Adrenal gland (tissue), 12 donors: ENCODE data around the gene PCNP. TPM values are rescaled to one million over a fixed set of nuclear protein-coding genes. Genes with fewer than 3 reads are reported as not detected.

Experiments
- DNase-seq, 7 donors: peaks; one replicate each; pipeline ENCODE4 v3.0.0-alpha.2; 2019 to 2020
- H3K27ac ChIP-seq, 5 donors: fragments of 200-600 bp; sonication (generic) in 4 of 5; 1 replicate in 3 of 5; 2 replicates in 2 of 5; pipeline versions ENCODE4 v1.5.1 to v1.8.0; 2016 to 2020; ENCODE audit warnings: mild to moderate bottlenecking in 1 of 5
- H3K27me3 ChIP-seq: fragments of 200-600 bp; 2 replicates; pipeline ENCODE4 v1.8.0; 2021
- H3K36me3 ChIP-seq, 2 donors: fragments of 200-600 bp; replicated peaks in 1 of 2; 1 replicate in 1 of 2; 2 replicates in 1 of 2; pipeline versions ENCODE4 v1.5.1 to v1.8.0; 2018 to 2022
- H3K4me1 ChIP-seq, 2 donors: fragments of 200-600 bp; replicated peaks in 1 of 2; 1 replicate in 1 of 2; 2 replicates in 1 of 2; pipeline versions ENCODE4 v1.5.1 to v1.8.0; 2018 to 2021
- H3K4me3 ChIP-seq, 4 donors: fragments of 200-600 bp; sonication (generic) in 3 of 4; one replicate each; pipeline ENCODE4 v1.5.1; 2016 to 2018
- H3K9me3 ChIP-seq, 3 donors: fragments of 200-600 bp; sonication (generic) in 1 of 3; replicated peaks in 1 of 3; 1 replicate in 2 of 3; 2 replicates in 1 of 3; pipeline versions ENCODE4 v1.5.1 to v1.8.0; 2016 to 2021
- CTCF ChIP-seq, 6 experiments: fragments of 450-650 bp in 4 of 6; fragments of 200-600 bp in 2 of 6; sonication (generic) in 1 of 6; IDR thresholded peaks; 1 replicate in 5 of 6; 2 replicates in 1 of 6; pipeline versions ENCODE4 v1.5.1 to v1.8.0; 2016 to 2021; ENCODE audit warnings: antibody characterized with exemption in 6 of 6, mild to moderate bottlenecking in 2 of 6, moderate library complexity in 1 of 6
- POLR2A ChIP-seq, 2 donors: fragments of 450-650 bp; IDR thresholded peaks; one replicate each; pipeline ENCODE4 v1.6.1; 2017; ENCODE audit warnings: antibody characterized with exemption in 2 of 2, mild to moderate bottlenecking in 2 of 2, moderate library complexity in 1 of 2
- WGBS, 4 donors: extraction: QIAGEN DNeasy Blood & Tissue Kit in 2 of 4; methylation state at CpG; one replicate each; pipeline versions ENCODE4 v1.1.5 to v1.1.7; 2013 to 2017; 5-methylcytosine and 5-hydroxymethylcytosine counted together
- intact Hi-C, 2 donors: fragments of 100-400 bp; cut with DNase I; formaldehyde crosslinking; loops; one replicate each; pipeline versions ENCODE4 v1.14.1 to v1.15.0; 2022 to 2023
- polyA plus RNA-seq, 3 donors: library from polyadenylated mRNA; stranded (reverse); fragments of 200-250 nt in 2 of 3; fragments of 350-450 nt in 1 of 3; fragmentation: Illumina TruSeq in 1 of 3; extraction: RNeasy Lipid Tissue Mini Kit (QIAGEN cat#74804) in 1 of 3; gene quantifications; one replicate each; pipeline ENCODE4 v1.2.3, GENCODE V29; 2013 to 2014
- total RNA-seq, 9 donors: library from RNA; depleted of rRNA in 4 of 9; stranded (reverse); fragments of >200 nt in 4 of 9; fragments of 120-200 nt in 1 of 9; fragmentation: NEBNext Ultra II Directional in 1 of 9; extraction: Animal tissue kit (Norgen Biotek cat#: 25700) in 1 of 9; gene quantifications; one replicate each; pipeline versions ENCODE4 v1.1.0 to v1.2.4, GENCODE V29; 2013 to 2023
- donor health status: healthy with polysubstance abuse.
- donor health status: Bipolar disorder and iron deficiency.
- donor health status: DM: yes; HTN: yes; CAD: no.
- donor health status: DM: no; HTN: no; CAD: no.
- donor health status: DM: no; HTN: no; CAD: no.
- donor health status: DM: yes; HTN: yes; CAD: no.

The PCNP gene
- total and polyA plus RNA-seq, 12 donors = 41.0 to 146 (median 81.3) TPM

- WGBS, 4 donors = 69 to 75% (median 72%) methylated on average over 10 to 11 of the region's 11 CpGs
- TF ChIP-seq CTCF (IDR thresholded peaks at IDR 0.05) (no peak), POLR2A (IDR thresholded peaks at IDR 0.05) (no peak)
- H3K9me3 ChIP-seq = no peaks in the 10 kb centered on the region
- H3K4me3 ChIP-seq = no peak overlapping the region
- H3K36me3 ChIP-seq = no peaks in the 10 kb centered on the region
- DNase-seq = peak in 1 of 7 donors; percentile 29
- no peak overlapping the region for H3K27ac ChIP-seq
- intact Hi-C loops = loop anchor here in 1 of 2 donors (10.0 kb wide), 1 partner anchor 58 kb away; the partner anchor contains the start of gene PCNP
- H3K4me1 ChIP-seq = no peaks in the 10 kb centered on the region
- no peaks in the 10 kb centered on the region for H3K27me3 ChIP-seq
Measured at GRCh38 chr3:101632586-101632985, 58.6 kb downstream of the PCNP start.

DNA sequence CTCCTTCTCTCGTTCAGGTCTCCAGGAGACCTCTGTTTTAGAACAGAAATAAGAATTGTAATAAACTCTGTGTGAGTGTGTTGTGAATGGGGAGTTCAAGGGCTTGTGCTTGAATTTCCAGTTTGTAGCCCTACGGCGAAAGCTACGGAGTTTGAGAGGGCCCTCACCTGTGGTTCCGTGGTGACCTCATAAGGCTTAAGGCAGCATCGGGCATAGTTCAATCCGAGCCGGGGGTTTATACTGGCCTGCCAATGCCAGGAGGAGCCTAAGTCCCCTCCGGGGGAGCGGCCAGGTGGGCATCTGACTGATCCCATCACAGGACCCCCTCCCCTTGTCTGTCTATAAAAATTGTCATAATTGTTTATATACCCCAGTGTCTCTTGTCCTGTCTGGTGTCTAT lies 59.2 kb downstream of the PCNP start:
- Histone ChIP-seq H3K36me3 (no peaks in the 10 kb centered on the region), H3K27me3 (no peaks in the 10 kb centered on the region), H3K9me3 (no peaks in the 10 kb centered on the region), H3K27ac (no peak overlapping the region), H3K4me1 (no peaks in the 10 kb centered on the region), H3K4me3 (no peak overlapping the region)
- WGBS, 4 donors = 86 to 91% (median 90%) methylated on average over 8 to 10 of the region's 10 CpGs
- no peak for TF ChIP-seq CTCF (IDR thresholded peaks at IDR 0.05)
- intact Hi-C loops = loop anchor here in 1 of 2 donors (10.0 kb wide), 1 partner anchor 58 kb away; the partner anchor contains the start of gene PCNP
- peak in 1 of 7 donors; percentile 24 for DNase-seq

DNA sequence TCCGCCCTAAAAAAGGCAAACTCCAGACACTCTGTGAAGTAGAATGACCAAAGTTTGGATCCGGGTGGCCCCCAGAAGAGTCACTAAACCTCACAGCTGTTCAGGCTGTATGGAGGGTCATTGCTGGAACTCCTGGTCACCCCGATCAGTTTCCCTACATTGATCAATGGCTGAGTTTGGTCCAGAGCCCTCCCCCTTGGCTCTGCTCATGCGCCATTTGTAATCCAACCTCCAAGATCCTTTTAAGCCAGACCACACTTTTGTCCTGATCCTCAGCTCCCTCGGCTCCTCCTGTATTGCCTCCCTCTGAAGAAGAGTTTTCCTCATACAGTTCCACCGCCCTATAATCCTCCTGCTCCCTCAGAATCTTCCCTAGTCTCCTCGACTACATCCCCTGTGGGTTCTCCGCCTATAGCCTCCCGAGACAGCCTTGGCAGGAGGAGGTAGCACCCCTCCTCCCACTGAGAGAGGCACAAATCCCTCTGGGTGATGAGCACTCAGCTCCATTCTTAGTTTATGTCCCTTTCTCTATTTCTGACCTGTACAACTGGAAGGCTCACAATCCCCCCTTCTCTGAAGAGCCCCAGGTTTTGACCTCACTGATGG lies 60.7 kb downstream of the PCNP start:
- TF ChIP-seq POLR2A (IDR thresholded peaks at IDR 0.05) (no peak), CTCF (IDR thresholded peaks at IDR 0.05) (no peak)
- H3K27ac ChIP-seq = no peak overlapping the region
- H3K4me3 ChIP-seq = no peak overlapping the region
- peak in 1 of 7 donors; percentile 24 for DNase-seq
- H3K27me3 ChIP-seq = no peaks in the 10 kb centered on the region
- intact Hi-C loops = loop anchor here in 1 of 2 donors (10.0 kb wide), 1 partner anchor 60 kb away; the partner anchor contains the start of gene PCNP
- no peaks in the 10 kb centered on the region for H3K9me3 ChIP-seq
- no peaks in the 10 kb centered on the region for H3K4me1 ChIP-seq
- no peaks in the 10 kb centered on the region for H3K36me3 ChIP-seq
- WGBS, 4 donors = 73 to 82% (median 80%) methylated on average over 9 of the region's 9 CpGs

DNA sequence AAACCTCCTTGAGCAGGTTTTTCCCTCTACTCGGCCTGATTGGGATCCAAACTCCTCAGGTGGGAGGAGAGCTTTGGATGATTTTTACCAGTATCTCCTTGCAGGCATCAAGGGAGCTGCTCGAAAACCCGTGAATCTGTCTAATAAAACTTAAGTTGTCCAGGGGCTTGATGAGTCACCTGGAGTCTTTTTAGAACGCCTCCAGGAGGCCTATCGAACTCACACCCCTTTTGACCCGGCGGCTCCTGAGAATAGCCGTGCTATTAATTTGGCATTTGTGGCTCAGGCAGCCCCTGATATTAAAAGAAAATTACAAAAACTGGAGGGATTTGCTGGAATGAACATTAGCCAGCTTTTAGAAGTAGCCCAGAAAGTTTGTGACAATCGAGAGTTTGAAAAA lies 61.4 kb downstream of the PCNP start:
- peak in 1 of 7 donors; percentile 23 for DNase-seq
- intact Hi-C loops = loop anchor here in 1 of 2 donors (10.0 kb wide), 1 partner anchor 61 kb away; the partner anchor contains the start of gene PCNP
- no peak overlapping the region for H3K27ac ChIP-seq

More for the DNA sequence above, 61.4 kb downstream of the PCNP start:
- Histone ChIP-seq H3K9me3 (no peaks in the 10 kb centered on the region), H3K4me1 (no peaks in the 10 kb centered on the region), H3K4me3 (no peak overlapping the region), H3K36me3 (no peaks in the 10 kb centered on the region), H3K27me3 (no peaks in the 10 kb centered on the region)
- no peak for TF ChIP-seq CTCF (IDR thresholded peaks at IDR 0.05)
- TF ChIP-seq POLR2A (IDR thresholded peaks at IDR 0.05) = no peak
- WGBS, 4 donors = 78 to 85% (median 81%) methylated on average over 9 of the region's 9 CpGs
